Measurements from ENCODE around the gene ACACA.

Gene ACACA

DNA sequence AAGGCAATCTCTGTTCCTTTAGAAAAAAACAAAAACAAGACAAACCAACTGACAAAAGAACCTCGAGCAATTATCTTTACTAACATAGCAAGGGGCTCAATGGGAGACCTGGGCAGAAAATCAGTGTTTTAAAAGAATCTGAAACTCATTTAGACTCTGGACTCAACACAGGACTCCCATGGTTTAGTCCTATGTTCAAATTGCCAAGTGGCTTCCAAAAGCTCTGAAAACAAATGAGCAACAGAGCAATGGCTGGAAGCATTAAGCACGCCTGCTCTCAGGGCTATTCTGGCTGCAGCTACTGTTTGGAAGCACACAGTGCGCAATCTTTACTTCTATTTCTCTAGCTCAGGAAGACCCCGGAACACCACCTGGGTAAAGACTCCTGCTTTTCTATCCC lies 295.9 kb downstream of the ACACA start:
- no peak for DNase-seq (ENCODE audit: low read depth, low spot score)
- TF ChIP-seq, protein P1, sequence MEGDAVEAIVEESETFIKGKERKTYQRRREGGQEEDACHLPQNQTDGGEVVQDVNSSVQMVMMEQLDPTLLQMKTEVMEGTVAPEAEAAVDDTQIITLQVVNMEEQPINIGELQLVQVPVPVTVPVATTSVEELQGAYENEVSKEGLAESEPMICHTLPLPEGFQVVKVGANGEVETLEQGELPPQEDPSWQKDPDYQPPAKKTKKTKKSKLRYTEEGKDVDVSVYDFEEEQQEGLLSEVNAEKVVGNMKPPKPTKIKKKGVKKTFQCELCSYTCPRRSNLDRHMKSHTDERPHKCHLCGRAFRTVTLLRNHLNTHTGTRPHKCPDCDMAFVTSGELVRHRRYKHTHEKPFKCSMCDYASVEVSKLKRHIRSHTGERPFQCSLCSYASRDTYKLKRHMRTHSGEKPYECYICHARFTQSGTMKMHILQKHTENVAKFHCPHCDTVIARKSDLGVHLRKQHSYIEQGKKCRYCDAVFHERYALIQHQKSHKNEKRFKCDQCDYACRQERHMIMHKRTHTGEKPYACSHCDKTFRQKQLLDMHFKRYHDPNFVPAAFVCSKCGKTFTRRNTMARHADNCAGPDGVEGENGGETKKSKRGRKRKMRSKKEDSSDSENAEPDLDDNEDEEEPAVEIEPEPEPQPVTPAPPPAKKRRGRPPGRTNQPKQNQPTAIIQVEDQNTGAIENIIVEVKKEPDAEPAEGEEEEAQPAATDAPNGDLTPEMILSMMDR (IDR thresholded peaks at IDR 0.05; ENCODE audit: low read depth, low read length): no peak
- in situ Hi-C loops (cut with HindIII; ENCODE audit: low sequenced_read_pairs): no loop called here

DNA sequence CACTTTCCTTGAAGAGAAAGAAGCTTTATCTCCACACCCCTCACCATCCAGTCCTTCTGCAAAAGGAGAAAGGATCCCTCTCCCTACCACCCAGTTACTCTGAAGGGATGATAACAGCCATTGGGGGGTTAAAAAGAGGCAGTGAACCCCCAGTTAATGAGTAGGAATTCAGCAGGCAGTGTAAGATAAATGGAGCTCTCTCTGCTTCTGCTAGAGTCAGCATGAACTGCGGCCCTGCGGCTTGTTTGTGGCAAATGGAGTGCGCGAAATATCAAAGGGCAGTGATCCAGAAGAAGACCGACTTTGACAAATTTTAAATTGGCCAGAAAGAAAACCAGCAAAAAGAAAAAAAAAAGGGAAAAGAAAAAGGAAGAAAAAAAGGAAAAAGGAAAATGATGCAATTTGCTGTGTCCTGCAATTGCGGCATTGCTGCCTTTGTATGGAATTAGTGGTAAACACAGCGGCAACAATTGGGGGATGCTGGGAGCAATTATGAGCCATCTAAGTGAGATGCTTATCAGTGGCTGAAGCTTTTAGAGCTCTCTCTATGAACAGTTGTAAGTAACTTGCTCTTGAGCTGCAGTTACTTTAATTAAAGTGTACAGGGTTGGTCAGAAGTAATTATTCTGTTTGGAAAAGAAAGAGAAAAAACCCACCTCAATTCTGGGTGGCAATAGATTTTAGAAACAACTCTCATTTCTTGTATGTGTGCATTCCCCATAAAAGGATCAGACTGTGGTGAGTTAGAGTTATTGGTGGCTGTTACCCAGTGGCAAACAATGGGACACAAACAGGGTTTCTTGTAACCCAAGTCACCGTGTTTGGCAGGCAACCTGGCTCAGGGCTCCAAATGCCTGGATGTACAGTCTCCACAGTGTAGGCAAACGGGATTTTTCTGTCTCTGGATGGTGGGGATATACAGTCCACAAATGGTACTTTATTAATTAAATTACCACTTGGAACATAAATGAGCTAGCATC lies 296.6 kb downstream of the ACACA start:
- TF ChIP-seq, protein P1 (IDR thresholded peaks at IDR 0.05; ENCODE audit: low read depth, low read length): no peak
- DNase-seq (ENCODE audit: low read depth, low spot score): no peak
- in situ Hi-C loops (cut with HindIII; ENCODE audit: low sequenced_read_pairs): no loop called here
- no peak overlapping the region for H3K4me3 ChIP-seq (ENCODE audit: low read depth, low read length)

More for the DNA sequence above, 295.9 kb downstream of the ACACA start:
- no peak overlapping the region for H3K4me3 ChIP-seq (ENCODE audit: low read depth, low read length)

DNA sequence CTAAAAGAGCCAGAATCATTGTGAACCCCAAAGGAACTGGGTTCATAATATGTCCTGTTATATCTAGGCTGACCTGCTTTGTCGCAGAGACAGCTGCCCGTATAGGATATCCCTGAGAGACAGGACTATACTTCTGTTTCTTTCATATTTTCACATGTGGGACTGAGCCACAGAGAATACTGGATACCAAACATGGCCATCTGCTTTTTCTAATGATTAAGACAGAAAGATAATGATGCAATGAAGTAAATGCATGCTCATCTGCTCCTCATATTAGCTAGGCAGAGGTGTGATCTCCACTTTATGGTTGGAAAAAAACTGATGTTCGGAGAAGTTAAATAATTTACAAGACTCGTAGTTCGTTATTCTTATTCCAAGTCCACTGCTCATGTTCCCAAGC lies 297.5 kb downstream of the ACACA start:
- no peak overlapping the region for H3K4me3 ChIP-seq (ENCODE audit: low read depth, low read length)
- DNase-seq (ENCODE audit: low read depth, low spot score): no peak
- TF ChIP-seq, protein P1 (IDR thresholded peaks at IDR 0.05; ENCODE audit: low read depth, low read length): no peak
- in situ Hi-C loops (cut with HindIII; ENCODE audit: low sequenced_read_pairs): no loop called here

DNA sequence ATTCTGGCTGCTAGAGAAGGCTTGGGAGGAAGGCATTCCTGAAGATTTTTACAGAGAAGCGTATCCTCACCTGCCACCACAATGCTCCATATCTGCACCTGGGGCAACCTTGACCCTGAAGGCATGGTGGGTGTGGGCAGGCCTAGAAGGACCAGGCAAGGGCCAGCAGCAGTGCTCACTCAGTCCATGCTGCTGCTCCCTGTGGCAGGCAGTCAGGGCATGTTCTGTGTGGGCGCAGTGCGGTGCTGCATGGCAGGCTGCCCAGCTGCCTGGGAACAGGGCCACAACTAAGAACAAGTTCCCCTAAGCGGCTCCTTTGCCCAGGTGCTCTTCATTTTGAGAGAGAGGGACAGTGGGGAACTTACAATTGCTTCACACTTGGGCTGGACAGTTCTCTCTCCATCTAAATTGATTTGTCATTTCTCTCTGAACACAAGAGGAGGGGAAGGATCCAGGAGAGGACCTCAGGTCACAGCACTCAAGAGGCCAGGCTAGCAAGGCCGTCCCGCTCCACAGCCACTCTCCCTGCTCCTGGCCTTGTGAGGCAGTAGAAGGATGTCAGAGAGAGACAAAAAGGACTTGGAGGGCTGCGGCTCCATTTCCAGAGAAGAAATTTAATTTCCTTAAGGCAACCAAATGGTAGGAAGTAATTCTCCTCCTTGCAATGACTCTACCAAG lies 299.1 kb downstream of the ACACA start:
- TF ChIP-seq, protein P1 (IDR thresholded peaks at IDR 0.05; ENCODE audit: low read depth, low read length): no peak
- no peak overlapping the region for H3K4me3 ChIP-seq (ENCODE audit: low read depth, low read length)
- in situ Hi-C loops (cut with HindIII; ENCODE audit: low sequenced_read_pairs): no loop called here
- peak; percentile 50 for DNase-seq (ENCODE audit: low read depth, low spot score)

DNA sequence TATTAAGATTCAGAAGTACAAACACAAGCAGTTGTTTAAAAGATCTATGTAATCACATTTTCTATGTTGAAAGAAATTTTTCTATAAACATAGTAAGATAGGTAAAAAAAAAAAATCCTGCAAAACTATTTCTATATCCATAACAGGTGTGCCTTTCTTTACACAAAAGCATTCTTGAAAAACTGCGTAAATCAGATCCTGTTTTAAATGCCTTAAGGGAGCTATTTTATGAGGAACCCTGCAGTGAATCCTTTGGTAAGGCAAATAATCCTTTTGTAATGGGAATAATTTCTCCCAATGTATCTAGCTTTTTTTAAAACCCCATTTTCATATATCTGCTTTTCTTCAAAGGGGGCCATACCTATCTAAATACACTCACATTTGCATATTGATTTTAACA lies 300.6 kb downstream of the ACACA start:
- TF ChIP-seq, protein P1 (IDR thresholded peaks at IDR 0.05; ENCODE audit: low read depth, low read length): no peak
- no peak overlapping the region for H3K4me3 ChIP-seq (ENCODE audit: low read depth, low read length)
- DNase-seq (ENCODE audit: low read depth, low spot score): no peak
- in situ Hi-C loops (cut with HindIII; ENCODE audit: low sequenced_read_pairs): no loop called here

DNA sequence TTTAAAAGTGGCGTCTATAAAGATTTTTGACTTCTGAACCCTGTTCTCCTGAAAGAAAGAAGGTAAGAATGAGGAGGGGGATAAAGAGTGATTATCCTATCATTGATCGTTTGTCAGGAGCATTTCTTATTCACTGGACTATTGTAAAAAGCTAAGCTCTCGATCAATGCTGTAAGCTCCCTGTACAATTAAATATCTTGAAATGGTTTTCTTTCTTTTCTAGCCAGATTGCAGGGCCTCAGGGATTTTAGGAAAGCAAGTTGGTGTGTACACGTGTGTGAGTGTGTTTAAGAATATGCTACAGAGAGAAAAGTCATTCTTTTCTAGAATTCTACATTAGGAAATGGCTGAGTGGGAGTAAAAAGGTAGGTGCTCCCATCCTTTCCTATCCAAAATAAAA lies 303.4 kb downstream of the ACACA start:
- H3K4me3 ChIP-seq (ENCODE audit: low read depth, low read length): no peak overlapping the region
- TF ChIP-seq, protein P1 (IDR thresholded peaks at IDR 0.05; ENCODE audit: low read depth, low read length): no peak
- in situ Hi-C loops (cut with HindIII; ENCODE audit: low sequenced_read_pairs): no loop called here
- no peak for DNase-seq (ENCODE audit: low read depth, low spot score)

Measured in astrocyte of the spinal cord (primary cell).